Coronary artery (tissue), 2 donors: Measurements from ENCODE around the gene DEFB121.

Source experiments
- DNase-seq: peaks from one replicate; pipeline ENCODE4 v3.0.0-alpha.2; 2017; ENCODE audit warnings: low spot score
- H3K27ac ChIP-seq, 2 donors: fragments of 200-600 bp; sonication (generic); one replicate each; pipeline ENCODE4 v1.5.1; 2016 to 2019
- H3K4me3 ChIP-seq: fragments of 200-600 bp; sonication (generic); 2 replicates; pipeline ENCODE4 v1.5.1; 2016; ENCODE audit warnings: mild to moderate bottlenecking, moderate library complexity
- CTCF ChIP-seq: fragments of 200-600 bp; sonication (generic); IDR thresholded peaks from one replicate; pipeline ENCODE4 v1.5.1; 2019; ENCODE audit warnings: antibody characterized with exemption

Gene DEFB121

GRCh38 chr20:31355981-31356380 is 50.0 kb downstream of the DEFB121 start:
- Histone ChIP-seq H3K4me3 (no peak overlapping the region), H3K27ac (no peak overlapping the region)
- no peak for DNase-seq
- no peak for TF ChIP-seq CTCF
